PC-3 (cell line): ENCODE data around the gene ARHGAP24. TPM values are rescaled to one million over a fixed set of nuclear protein-coding genes. Genes with fewer than 3 reads are reported as not detected.

ENCODE experiments used
- ATAC-seq: fragments of 200-7000 bp; cut with Tn5 transposase; 2 replicates; pipeline ENCODE4 v1.9.1; 2020; ENCODE audit warnings: mild to moderate bottlenecking, moderate library complexity
- BruUV-seq: library from RNA; stranded (reverse); fragments of 400-500 nt; replicated peaks from 2 replicates; lab custom pipeline; 2021; lab: Mats Ljungman, UMichigan
- CTCF ChIA-PET: fragments of 300-600 bp; sonication (Branson Sonifier 250); formaldehyde crosslinking; loops from one replicate; lab custom pipeline; 2022; ENCODE audit warnings: antibody characterized with exemption; lab: Charles Lee
- POLR2A ChIA-PET: fragments of 300-600 bp; sonication (Branson Sonifier 250); formaldehyde crosslinking; loops from one replicate; lab custom pipeline; 2022; ENCODE audit warnings: antibody characterized with exemption; ENCODE audit not compliant: unreplicated experiment; lab: Charles Lee
- DNase-seq: peaks from one replicate; pipeline ENCODE4 v3.0.0-alpha.2; 2015
- H2AFZ ChIP-seq: fragments of 300-600 bp; sonication (generic); 2 replicates; pipeline ENCODE4 v1.6.0; 2016; ENCODE audit warnings: antibody characterized with exemption, low read length
- H3F3A ChIP-seq: fragments of 300-600 bp; sonication (generic); one replicate; pipeline ENCODE4 v1.6.0; 2017; ENCODE audit warnings: antibody characterized with exemption, low read length, control low read depth, mild to moderate bottlenecking; ENCODE audit not compliant: unreplicated experiment
- H3K27ac ChIP-seq: fragments of 300-600 bp; sonication (generic); 2 replicates; pipeline ENCODE4 v1.5.1; 2016; ENCODE audit warnings: mild to moderate bottlenecking, low read length
- H3K27me3 ChIP-seq: fragments of 300-600 bp; sonication (generic); 2 replicates; pipeline ENCODE4 v1.6.1; 2016; ENCODE audit warnings: low read length, mixed read lengths
- H3K36me3 ChIP-seq: fragments of 300-600 bp; sonication (generic); 2 replicates; pipeline ENCODE4 v1.6.1; 2016; ENCODE audit warnings: low read depth, mixed run types, low read length, mixed read lengths
- H3K4me1 ChIP-seq: fragments of 300-600 bp; sonication (generic); 2 replicates; pipeline ENCODE4 v1.5.1; 2016; ENCODE audit warnings: low read length; ENCODE audit not compliant: insufficient read depth
- H3K4me2 ChIP-seq: fragments of 300-600 bp; sonication (generic); 2 replicates; pipeline ENCODE4 v1.6.0; 2016; ENCODE audit warnings: low read length
- H3K4me3 ChIP-seq: fragments of 300-600 bp; sonication (generic); 2 replicates; pipeline ENCODE4 v1.5.1; 2016; ENCODE audit warnings: mild to moderate bottlenecking, low read length, mixed read lengths
- H3K79me2 ChIP-seq: fragments of 300-600 bp; sonication (generic); 2 replicates; pipeline ENCODE4 v1.6.1; 2017; ENCODE audit warnings: low read length, mixed read lengths
- H3K9ac ChIP-seq: fragments of 300-600 bp; sonication (generic); 2 replicates; pipeline ENCODE4 v1.6.0; 2016; ENCODE audit warnings: mild to moderate bottlenecking, low read length
- H3K9me2 ChIP-seq: fragments of 300-600 bp; sonication (generic); replicated peaks from 2 replicates; pipeline ENCODE4 v1.6.1; 2016; ENCODE audit warnings: mixed run types, low read length, mixed read lengths
- H3K9me3 ChIP-seq: fragments of 300-600 bp; sonication (generic); 2 replicates; pipeline ENCODE4 v1.6.1; 2016; ENCODE audit warnings: low read length, mixed read lengths
- H4K20me1 ChIP-seq: fragments of 300-600 bp; sonication (generic); 2 replicates; pipeline ENCODE4 v1.6.1; 2016; ENCODE audit warnings: low read length, mixed read lengths
- CTCF ChIP-seq: fragments of 300-600 bp; sonication (generic); conservative IDR thresholded peaks from 2 replicates; pipeline ENCODE4 v1.5.1; 2017; ENCODE audit warnings: antibody characterized with exemption, low read depth, mild to moderate bottlenecking, low read length
- EZH2 ChIP-seq: fragments of 300-600 bp; sonication (generic); IDR thresholded peaks from one replicate; pipeline ENCODE4 v1.6.1; 2017; ENCODE audit warnings: antibody characterized with exemption, mild to moderate bottlenecking, low read length; ENCODE audit not compliant: unreplicated experiment
- EZH2phosphoT487 ChIP-seq: fragments of 300-600 bp; sonication (generic); IDR thresholded peaks from 2 replicates; pipeline ENCODE4 v1.6.1; 2018; ENCODE audit warnings: mild to moderate bottlenecking, antibody characterized with exemption, low read length, borderline replicate concordance
- intact Hi-C: fragments of 100-400 bp; cut with micrococcal nuclease; formaldehyde crosslinking; loops from 2 replicates; pipeline ENCODE4 v1.9.0; 2023
- total RNA-seq: library from RNA; depleted of rRNA; stranded (reverse); fragments of >200 nt; gene quantifications from 2 replicates; pipeline ENCODE4 v1.2.3, GENCODE V29; 2014

ARHGAP24 gene
- total RNA-seq, 1 experiment from 2014 or later, result 7.4 TPM

DNA sequence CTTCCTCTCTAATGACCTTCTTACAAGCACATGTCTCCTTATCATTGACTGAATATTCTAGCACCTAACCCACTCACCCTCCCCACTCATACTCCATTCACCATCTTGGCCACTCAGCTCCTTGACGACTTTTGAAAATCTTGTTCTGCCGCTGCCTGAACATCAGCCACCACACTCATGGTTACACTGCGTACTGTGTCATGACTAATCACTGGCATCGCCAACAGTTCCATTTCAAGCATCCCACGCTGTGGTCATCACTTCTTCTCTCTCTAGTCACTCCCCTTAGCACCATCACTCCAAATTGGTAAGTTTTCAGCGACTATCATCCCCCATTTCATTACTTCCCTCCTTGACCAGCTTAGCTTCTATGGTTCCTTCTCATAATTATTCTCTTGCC is 532.1 kb downstream of the ARHGAP24 start:
- Histone ChIP-seq H3K9ac (no peak overlapping the region), H3K27me3 (no peaks in the 10 kb centered on the region), H3K9me3 (no peaks in the 10 kb centered on the region), H3K4me1 (no peaks in the 10 kb centered on the region), H2AFZ (no peak overlapping the region), H3K36me3 (no peaks in the 10 kb centered on the region), H3K9me2 (no peaks in the 10 kb centered on the region), H3K79me2 (no peaks in the 10 kb centered on the region), H3K27ac (no peak overlapping the region), H3K4me3 (no peak overlapping the region), H4K20me1 (no peaks in the 10 kb centered on the region), H3K4me2 (no peak overlapping the region), H3F3A (no peaks in the 10 kb centered on the region)
- DNase-seq (no peak), ATAC-seq (no peak)
- BruUV-seq, result no TSS peak
- CTCF ChIA-PET, result no interaction called here
- no peak for TF ChIP-seq CTCF
- no peak for TF ChIP-seq EZH2
- intact Hi-C loops, result no loop called here
- POLR2A ChIA-PET, result no interaction called here

DNA sequence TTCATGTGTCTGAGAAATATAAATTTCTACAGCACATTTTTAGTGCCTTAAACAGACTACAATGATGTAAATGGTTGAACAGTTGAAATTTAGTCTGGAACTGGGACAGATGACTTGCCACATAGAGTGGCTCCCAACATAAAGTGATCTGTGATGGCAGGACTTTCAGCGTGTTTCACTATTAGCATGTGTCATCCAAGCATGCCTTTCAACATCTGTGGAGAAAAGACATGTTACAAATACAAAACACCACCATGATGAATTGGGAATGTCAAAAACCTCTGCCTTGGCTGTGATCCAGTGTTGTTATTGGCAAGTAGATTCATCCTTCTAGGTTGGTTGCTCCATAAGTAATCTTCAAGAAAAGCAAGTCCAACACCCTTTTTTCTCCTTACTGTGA is 536.2 kb downstream of the ARHGAP24 start:
- H4K20me1 ChIP-seq, result no peaks in the 10 kb centered on the region
- no peaks in the 10 kb centered on the region for H3F3A ChIP-seq
- no peak overlapping the region for H3K4me3 ChIP-seq
- CTCF ChIA-PET, result no interaction called here
- no peak overlapping the region for H3K9ac ChIP-seq
- intact Hi-C loops, result no loop called here
- ATAC-seq (no peak), DNase-seq (no peak)
- H3K9me3 ChIP-seq, result no peaks in the 10 kb centered on the region
- no peaks in the 10 kb centered on the region for H3K36me3 ChIP-seq
- no peaks in the 10 kb centered on the region for H3K9me2 ChIP-seq
- POLR2A ChIA-PET, result no interaction called here
- no peaks in the 10 kb centered on the region for H3K79me2 ChIP-seq
- no peak overlapping the region for H3K4me2 ChIP-seq
- H3K4me1 ChIP-seq, result no peaks in the 10 kb centered on the region
- BruUV-seq, result no TSS peak
- no peak overlapping the region for H2AFZ ChIP-seq
- no peaks in the 10 kb centered on the region for H3K27me3 ChIP-seq
- H3K27ac ChIP-seq, result no peak overlapping the region
- TF ChIP-seq EZH2, result no peak
- no peak for TF ChIP-seq CTCF
- TF ChIP-seq EZH2phosphoT487, result no peak

DNA sequence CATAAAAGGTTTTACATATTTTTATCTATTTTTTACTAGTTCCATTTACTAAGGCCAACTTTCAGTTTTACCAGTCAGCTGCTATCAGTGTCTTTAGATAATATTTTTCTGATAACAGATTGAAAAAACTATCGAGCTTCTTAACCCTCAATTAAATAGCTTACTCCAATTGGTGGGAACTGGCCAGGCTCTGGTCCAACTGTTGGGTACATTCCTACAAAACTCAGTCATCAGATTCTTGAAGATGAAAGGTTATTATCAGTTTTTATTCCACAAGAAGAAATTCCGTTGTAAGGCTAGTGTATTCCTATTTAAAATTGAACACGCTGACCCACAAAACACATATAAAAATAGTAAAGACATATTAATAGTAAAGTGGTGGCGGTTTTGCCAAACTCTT is 538.7 kb downstream of the ARHGAP24 start:
- no peaks in the 10 kb centered on the region for H3K9me2 ChIP-seq
- CTCF ChIA-PET, result no interaction called here
- no peak overlapping the region for H3K4me3 ChIP-seq
- POLR2A ChIA-PET, result no interaction called here
- DNase-seq, result no peak
- TF ChIP-seq EZH2phosphoT487 (no peak), CTCF (no peak), EZH2 (no peak)
- H3F3A ChIP-seq, result no peaks in the 10 kb centered on the region
- H3K27me3 ChIP-seq, result no peaks in the 10 kb centered on the region
- H4K20me1 ChIP-seq, result no peaks in the 10 kb centered on the region
- no TSS peak for BruUV-seq
- H3K4me2 ChIP-seq, result no peak overlapping the region
- H3K9me3 ChIP-seq, result no peaks in the 10 kb centered on the region
- H2AFZ ChIP-seq, result no peak overlapping the region
- H3K36me3 ChIP-seq, result no peaks in the 10 kb centered on the region
- H3K27ac ChIP-seq, result no peak overlapping the region
- no peak overlapping the region for H3K9ac ChIP-seq
- no peaks in the 10 kb centered on the region for H3K79me2 ChIP-seq
- intact Hi-C loops, result no loop called here
- no peak for ATAC-seq
- H3K4me1 ChIP-seq, result no peaks in the 10 kb centered on the region
